ENCODE data around the gene HESX1.

- TF ChIP-seq CTCF (conservative IDR thresholded peaks at IDR 0.05; ENCODE audit: low read depth, low read length) (no peak), EZH2 (IDR thresholded peaks at IDR 0.05; ENCODE audit: low read length, unreplicated experiment) (no peak)
Measured at GRCh38 chr3:57166660-57167059, 33.1 kb downstream of the HESX1 start.
